Measurements from ENCODE around the gene VSIG10. TPM values are rescaled to one million over a fixed set of nuclear protein-coding genes. Genes with fewer than 3 reads are reported as not detected.

VSIG10 gene
- total RNA-seq, 1 donor from 2014 or later = 38.3 TPM

DNA sequence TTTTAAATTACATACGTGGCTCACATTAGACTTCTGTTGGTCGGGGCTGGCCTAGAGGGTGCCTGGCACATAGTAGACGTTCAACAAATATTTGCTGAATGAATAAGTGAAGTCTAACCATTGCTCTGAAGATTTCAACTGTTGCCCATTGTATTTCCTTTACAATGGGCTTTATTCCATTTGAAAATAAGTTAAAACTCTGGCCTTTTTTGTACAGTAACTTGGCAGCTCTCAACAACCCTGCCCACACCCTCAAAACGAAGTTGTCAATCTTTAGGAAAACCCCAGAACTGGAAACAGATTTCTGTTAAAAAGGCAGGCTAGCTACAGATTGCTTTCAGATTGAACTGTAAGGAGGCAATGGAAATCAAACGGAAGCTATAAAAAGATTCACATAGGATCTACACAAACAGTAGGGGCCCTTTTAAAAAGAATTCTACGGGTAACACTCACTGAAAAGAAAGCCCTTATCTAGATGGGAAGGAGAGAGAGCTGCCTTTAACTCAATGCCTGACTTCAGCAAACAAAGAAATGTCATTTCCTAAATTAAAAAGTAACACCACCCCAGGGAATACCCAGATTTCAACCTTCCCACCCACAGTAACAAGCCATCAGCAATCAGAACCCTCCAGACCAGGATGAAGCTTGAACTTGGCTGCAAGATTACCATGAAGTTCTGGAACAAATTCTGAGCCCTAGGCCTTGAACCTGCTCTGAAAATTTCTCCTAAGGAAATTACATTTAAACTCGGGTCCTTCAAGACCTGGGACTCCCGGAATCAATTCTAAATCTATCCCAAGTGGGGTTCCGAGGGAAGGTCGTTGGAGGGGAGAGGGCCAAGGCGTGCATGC lies 44.2 kb downstream of the VSIG10 start:
- H3K4me3 ChIP-seq = peak overlapping the region; percentile 75 to 86
- no peaks in the 10 kb centered on the region for H3K36me3 ChIP-seq
- H3K9me3 ChIP-seq = no peaks in the 10 kb centered on the region
- H3K27me3 ChIP-seq = no peaks in the 10 kb centered on the region
- DNase-seq (ENCODE audit: low spot score in 2 of 2) = no peak
- peaks cover 0 to 10% of the 10 kb centered on the region in 2 donors for H3K4me1 ChIP-seq
- peak overlapping the region; percentile 95 to 99 for H3K27ac ChIP-seq
- TF ChIP-seq, protein P1, sequence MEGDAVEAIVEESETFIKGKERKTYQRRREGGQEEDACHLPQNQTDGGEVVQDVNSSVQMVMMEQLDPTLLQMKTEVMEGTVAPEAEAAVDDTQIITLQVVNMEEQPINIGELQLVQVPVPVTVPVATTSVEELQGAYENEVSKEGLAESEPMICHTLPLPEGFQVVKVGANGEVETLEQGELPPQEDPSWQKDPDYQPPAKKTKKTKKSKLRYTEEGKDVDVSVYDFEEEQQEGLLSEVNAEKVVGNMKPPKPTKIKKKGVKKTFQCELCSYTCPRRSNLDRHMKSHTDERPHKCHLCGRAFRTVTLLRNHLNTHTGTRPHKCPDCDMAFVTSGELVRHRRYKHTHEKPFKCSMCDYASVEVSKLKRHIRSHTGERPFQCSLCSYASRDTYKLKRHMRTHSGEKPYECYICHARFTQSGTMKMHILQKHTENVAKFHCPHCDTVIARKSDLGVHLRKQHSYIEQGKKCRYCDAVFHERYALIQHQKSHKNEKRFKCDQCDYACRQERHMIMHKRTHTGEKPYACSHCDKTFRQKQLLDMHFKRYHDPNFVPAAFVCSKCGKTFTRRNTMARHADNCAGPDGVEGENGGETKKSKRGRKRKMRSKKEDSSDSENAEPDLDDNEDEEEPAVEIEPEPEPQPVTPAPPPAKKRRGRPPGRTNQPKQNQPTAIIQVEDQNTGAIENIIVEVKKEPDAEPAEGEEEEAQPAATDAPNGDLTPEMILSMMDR (IDR thresholded peaks at IDR 0.05) = no peak
- intact Hi-C loops (cut with DNase I) = loop anchor here (2.0 to 5.0 kb wide), 3 partner anchors 43 to 1118 kb away; partner anchors contain the start of genes HSPB8 and RFC5

DNA sequence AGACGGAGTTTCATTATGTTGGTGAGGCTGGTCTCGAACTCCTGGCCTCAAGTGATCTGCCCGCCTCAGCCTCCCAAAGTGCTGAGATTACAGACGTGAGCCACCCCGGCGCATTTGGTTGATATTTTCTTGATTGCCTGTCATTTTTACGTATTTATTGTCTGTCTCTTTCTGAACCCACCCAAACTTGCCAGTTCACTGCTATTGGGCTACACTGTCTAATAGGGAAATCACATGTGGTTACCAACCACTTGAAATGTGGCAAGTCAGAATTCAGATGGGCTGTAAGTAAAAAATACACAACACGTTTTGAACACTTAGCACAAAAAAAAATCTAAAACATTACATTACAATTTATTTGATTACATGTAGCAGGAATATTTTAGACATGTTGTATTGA lies 44.9 kb downstream of the VSIG10 start:
- H3K27ac ChIP-seq = peak overlapping the region; percentile 95 to 99
- no peaks in the 10 kb centered on the region for H3K36me3 ChIP-seq
- intact Hi-C loops (cut with DNase I) = no loop called here
- no peak for DNase-seq (ENCODE audit: low spot score in 2 of 2)
- no peaks in the 10 kb centered on the region for H3K27me3 ChIP-seq
- no peaks in the 10 kb centered on the region for H3K9me3 ChIP-seq
- H3K4me1 ChIP-seq = peaks cover 0 to 16% of the 10 kb centered on the region in 2 donors
- TF ChIP-seq, protein P1 (IDR thresholded peaks at IDR 0.05) = no peak
- H3K4me3 ChIP-seq = peak overlapping the region in 1 of 2 donors; percentile 86

DNA sequence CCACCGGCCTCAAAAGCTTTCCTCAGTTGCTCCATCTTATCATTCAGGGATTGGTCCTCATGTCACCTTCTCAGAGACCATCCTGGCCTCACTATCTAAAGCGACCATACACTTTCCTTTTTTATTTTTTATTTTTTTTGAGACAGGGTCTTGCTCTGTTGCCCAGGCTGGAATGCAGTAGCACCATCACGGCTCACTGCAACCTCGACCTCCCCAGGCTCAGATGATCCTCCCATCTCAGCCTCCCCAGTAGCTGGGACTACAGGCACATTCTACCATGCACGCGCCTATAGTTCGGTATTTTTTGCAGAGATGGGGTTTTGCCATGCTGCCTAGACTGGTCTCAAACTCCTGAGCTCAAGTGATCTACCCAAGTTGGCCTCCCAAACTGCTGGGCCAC lies 45.6 kb downstream of the VSIG10 start:
- Histone ChIP-seq H3K36me3 (no peaks in the 10 kb centered on the region), H3K27me3 (no peaks in the 10 kb centered on the region), H3K4me1 (peaks cover 4 to 20% of the 10 kb centered on the region in 2 donors), H3K27ac (no peak overlapping the region), H3K4me3 (no peak overlapping the region), H3K9me3 (no peaks in the 10 kb centered on the region)
- intact Hi-C loops (cut with DNase I) = no loop called here
- TF ChIP-seq, protein P1 (IDR thresholded peaks at IDR 0.05) = no peak
- no peak for DNase-seq (ENCODE audit: low spot score in 2 of 2)

- TF ChIP-seq, protein P1 (IDR thresholded peaks at IDR 0.05) = no peak
- H3K4me1 ChIP-seq = peaks cover 13 to 34% of the 10 kb centered on the region in 2 donors
- peaks cover 5 to 7% of the 10 kb centered on the region in 2 donors for H3K36me3 ChIP-seq
- intact Hi-C loops (cut with DNase I) = no loop called here
- H3K27ac ChIP-seq = peak overlapping the region; percentile 19 to 83
- no peak overlapping the region for H3K4me3 ChIP-seq
- H3K9me3 ChIP-seq = no peaks in the 10 kb centered on the region
- no peak for DNase-seq (ENCODE audit: low spot score in 2 of 2)
- no peaks in the 10 kb centered on the region for H3K27me3 ChIP-seq
These were observed 47.7 kb downstream of the VSIG10 start for GRCh38 chr12:118055865-118056773.

- Histone ChIP-seq H3K27ac (peak overlapping the region; percentile 8 to 83), H3K4me3 (no peak overlapping the region), H3K9me3 (no peaks in the 10 kb centered on the region), H3K27me3 (no peaks in the 10 kb centered on the region), H3K36me3 (peaks cover 12 to 17% of the 10 kb centered on the region in 2 donors), H3K4me1 (peaks cover 13 to 34% of the 10 kb centered on the region in 2 donors)
- DNase-seq (ENCODE audit: low spot score in 2 of 2) = peak in 1 of 2 donors; percentile 74
- intact Hi-C loops (cut with DNase I) = no loop called here
- TF ChIP-seq, protein P1 (IDR thresholded peaks at IDR 0.05) = peak in 2 of 3 experiments; percentile 49 to 54
These were observed 48.7 kb downstream of the VSIG10 start for GRCh38 chr12:118055144-118055557.

All from ascending aorta (tissue), 2 donors.